GM13977 (cell line): ENCODE measurements around the gene RUFY3.
A peak's percentile ranks its signal among the peaks of the same experiment; 100 is the strongest.
"Not testable (repeated sequence)": the region's sequence is repeated elsewhere in the genome, so short reads cannot be mapped to it uniquely, and the experiment has no call there.

Experiments used
- DNase-seq: peaks from one replicate; pipeline ENCODE4 v3.0.0; 2012; ENCODE audit warnings: low spot score
- CTCF ChIP-seq: IDR thresholded peaks from 2 replicates; pipeline ENCODE4 v1.5.1; 2012; ENCODE audit warnings: mild to moderate bottlenecking, control low read depth; ENCODE audit not compliant: insufficient read depth; ENCODE audit errors: extremely low read depth, missing control alignments
- in situ Hi-C: fragments of 300-500 bp; cut with MboI; formaldehyde crosslinking; loops from one replicate; pipeline ENCODE4 v1.12.0; 2022; ENCODE audit warnings: low sequenced_read_pairs, low pct_unique_long_range_greater_than_20kb, mixed read lengths, inconsistent platforms; ENCODE audit not compliant: unreplicated experiment

The RUFY3 gene

GRCh38 chr4:70724463-70724862, 2.7 kb downstream of the RUFY3 start:
- DNase-seq = no peak
- in situ Hi-C loops = no loop called here
- no peak for TF ChIP-seq CTCF

- TF ChIP-seq CTCF = no peak
- DNase-seq = no peak
- in situ Hi-C loops = no loop called here
Observed at GRCh38 chr4:70725633-70726032, 3.9 kb downstream of the RUFY3 start.

DNA sequence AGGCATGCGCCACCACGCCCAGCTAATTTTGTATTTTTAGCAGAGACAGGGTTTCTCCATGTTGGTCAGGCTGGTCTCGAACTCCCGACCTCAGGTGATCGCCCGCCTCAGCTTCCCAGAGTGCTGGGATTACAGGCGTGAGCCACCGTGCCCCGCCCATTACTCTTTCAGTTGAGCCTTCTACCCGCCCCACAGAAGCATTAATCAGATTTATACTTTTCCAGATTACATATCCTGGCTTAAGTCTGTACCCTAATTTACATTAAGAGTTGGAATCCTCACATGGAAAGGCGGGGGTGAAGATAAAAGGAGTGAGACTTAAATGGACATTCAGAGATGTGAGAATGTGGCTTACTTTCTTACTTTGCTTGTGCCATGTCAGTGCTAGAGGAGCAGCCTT, 4.8 kb downstream of the RUFY3 start:
- DNase-seq, in situ Hi-C loops: not testable (repeated sequence)

GRCh38 chr4:70728091-70728490, 6.3 kb downstream of the RUFY3 start:
- TF ChIP-seq CTCF = no peak
- DNase-seq = no peak
- in situ Hi-C loops = no loop called here

DNA sequence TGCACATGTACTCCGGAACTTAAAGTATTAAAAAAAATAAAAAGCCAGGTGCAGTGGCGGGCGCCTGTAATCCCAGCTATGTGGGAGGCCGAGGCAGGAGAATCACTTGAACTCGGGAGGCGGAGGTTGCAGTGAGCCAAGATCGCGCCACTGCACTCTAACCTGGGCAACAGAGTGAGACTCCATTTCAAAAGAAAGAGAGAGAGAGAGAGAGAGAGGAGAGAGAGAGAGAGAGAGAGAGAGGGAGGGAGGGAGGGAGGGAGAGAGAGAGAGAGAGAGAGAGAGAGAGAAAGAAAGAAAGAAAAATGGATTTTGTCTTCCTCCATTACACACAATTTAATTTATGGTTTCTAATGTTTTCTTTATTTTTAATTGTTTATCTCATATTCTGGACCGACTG, 11.1 kb downstream of the RUFY3 start:
- in situ Hi-C loops, DNase-seq: not testable (repeated sequence)

DNA sequence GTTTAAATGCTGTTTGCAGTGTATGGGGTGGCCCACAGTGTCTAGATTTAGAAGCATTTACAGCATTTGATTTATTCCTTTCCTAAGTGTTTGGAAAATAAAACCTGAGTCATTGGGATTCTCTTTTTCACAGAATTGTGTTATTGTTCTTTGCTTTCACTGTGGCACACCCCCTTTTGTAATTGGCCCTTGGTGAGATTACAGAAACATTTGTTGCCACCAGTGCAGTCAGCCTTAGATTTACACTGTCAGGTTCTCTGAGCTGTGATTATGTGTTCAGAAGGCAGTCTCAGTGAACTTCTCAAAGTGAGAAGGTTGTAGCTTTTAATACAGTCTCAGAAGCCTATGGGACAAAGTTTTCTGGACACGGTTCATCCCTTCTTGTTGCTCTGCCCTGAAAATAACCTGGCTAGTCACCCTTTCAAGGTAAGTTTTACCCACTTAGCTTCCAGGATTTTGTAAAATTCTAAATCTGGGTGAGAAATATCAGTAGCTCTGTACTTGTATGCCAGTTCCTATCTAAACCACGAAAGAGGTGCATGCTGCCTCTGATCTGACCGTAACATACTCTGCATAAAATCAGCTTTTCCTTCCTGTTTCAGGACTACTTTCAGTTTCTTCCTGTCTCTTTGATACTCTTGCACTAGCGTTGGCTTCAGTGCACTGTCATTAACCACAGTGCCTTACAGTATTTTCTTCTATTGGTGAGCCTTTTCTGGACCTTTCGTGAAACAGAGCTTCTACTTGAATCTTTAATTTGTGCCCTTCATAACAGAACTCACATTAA, 12.6 kb downstream of the RUFY3 start:
- DNase-seq = peak; percentile 64
- in situ Hi-C loops = no loop called here
- TF ChIP-seq CTCF = no peak

DNA sequence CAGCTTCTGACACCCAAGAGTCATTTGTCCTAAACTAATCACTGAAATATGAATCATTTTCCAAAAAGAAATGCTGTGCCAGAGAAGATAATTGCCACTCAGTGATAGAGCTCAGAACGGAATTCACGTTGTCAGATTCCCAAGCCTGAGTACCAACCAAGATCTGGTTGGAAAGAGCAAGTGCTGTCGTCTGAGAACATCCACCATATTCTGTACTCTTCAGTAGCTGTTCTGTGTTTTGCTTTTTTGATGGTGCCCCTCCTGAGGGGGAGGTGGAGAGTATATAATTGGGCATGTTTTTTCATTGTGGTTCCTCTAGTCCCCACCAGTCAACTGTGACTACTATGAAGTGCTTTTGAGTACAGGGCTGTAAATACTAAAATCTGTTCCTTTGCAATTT, 13.2 kb downstream of the RUFY3 start:
- no peak for DNase-seq
- in situ Hi-C loops = no loop called here
- TF ChIP-seq CTCF = no peak

DNA sequence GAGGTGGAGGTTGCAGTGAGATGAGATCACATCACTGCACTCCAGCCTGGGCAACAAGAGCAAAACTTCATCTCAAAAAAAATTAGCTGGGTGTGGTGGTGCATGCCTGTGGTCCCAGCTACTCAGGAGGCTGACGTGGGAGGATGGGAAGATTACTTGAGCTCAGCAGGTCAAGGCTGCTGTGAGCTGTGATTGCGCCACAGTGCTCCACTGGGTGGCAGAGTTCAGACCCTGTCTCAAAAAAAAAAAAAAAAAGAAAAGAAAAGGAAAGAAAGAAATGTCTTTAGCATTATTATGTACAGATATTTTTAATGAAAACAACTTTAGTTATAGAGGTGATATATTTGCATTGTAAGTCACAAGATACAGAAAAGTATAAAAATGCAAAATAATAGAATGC, 14.2 kb downstream of the RUFY3 start:
- in situ Hi-C loops, DNase-seq: not testable (repeated sequence)
- TF ChIP-seq CTCF = peak; percentile 60
